ENCODE measurements around the gene KLK11.

DNA sequence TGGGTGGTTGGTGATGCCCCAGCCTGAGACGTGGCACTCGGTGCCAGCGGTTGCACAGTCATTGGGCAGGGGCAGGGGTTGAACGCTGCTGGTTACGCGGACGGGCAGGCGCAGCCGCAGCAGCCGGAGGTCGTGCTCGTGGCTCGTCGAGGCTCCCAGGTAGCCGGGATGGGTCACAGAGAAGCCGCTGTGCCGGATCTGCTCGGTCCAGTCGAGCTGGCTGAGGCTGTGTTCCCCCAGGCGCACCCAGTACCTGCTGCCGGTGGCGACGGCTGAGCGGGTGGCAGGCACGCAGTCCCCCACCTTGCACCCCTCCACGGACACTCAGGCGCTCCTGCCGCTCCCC lies 5.4 kb upstream of the KLK11 start:
- TF ChIP-seq CTCF (IDR thresholded peaks at IDR 0.05) = no peak
- no peak for TF ChIP-seq POLR2A (IDR thresholded peaks at IDR 0.05)
- TF ChIP-seq POLR2AphosphoS5 (IDR thresholded peaks at IDR 0.05) = no peak

All from sigmoid colon (tissue), 4 donors.